ENCODE measurements around the gene MISFA. TPM values are rescaled to one million over a fixed set of nuclear protein-coding genes. Genes with fewer than 3 reads are reported as not detected.

The MISFA gene
- total and polyA plus RNA-seq, 2 experiments from 2014 or later, result 5.1 TPM; not detected in 1

DNA sequence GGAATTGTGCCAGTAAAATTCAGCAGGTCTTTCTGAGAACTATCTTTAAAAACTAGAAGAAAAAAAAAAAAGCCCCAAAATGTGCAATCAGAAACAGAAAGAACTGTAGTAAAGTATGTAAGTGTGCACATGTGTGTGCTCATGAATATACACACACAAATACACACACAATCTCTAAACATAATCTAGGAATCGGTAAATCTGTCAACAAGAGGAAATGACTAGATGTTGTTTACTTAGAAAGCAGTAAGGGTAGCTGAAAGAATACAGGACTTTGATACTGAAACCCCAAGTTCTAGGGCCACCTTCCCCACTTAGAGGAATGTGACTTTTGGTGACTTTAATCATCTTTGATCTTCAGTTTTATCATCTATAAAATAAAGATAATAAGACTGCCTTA lies 24.2 kb upstream of the MISFA start (continued):
- TF ChIP-seq, protein P1, sequence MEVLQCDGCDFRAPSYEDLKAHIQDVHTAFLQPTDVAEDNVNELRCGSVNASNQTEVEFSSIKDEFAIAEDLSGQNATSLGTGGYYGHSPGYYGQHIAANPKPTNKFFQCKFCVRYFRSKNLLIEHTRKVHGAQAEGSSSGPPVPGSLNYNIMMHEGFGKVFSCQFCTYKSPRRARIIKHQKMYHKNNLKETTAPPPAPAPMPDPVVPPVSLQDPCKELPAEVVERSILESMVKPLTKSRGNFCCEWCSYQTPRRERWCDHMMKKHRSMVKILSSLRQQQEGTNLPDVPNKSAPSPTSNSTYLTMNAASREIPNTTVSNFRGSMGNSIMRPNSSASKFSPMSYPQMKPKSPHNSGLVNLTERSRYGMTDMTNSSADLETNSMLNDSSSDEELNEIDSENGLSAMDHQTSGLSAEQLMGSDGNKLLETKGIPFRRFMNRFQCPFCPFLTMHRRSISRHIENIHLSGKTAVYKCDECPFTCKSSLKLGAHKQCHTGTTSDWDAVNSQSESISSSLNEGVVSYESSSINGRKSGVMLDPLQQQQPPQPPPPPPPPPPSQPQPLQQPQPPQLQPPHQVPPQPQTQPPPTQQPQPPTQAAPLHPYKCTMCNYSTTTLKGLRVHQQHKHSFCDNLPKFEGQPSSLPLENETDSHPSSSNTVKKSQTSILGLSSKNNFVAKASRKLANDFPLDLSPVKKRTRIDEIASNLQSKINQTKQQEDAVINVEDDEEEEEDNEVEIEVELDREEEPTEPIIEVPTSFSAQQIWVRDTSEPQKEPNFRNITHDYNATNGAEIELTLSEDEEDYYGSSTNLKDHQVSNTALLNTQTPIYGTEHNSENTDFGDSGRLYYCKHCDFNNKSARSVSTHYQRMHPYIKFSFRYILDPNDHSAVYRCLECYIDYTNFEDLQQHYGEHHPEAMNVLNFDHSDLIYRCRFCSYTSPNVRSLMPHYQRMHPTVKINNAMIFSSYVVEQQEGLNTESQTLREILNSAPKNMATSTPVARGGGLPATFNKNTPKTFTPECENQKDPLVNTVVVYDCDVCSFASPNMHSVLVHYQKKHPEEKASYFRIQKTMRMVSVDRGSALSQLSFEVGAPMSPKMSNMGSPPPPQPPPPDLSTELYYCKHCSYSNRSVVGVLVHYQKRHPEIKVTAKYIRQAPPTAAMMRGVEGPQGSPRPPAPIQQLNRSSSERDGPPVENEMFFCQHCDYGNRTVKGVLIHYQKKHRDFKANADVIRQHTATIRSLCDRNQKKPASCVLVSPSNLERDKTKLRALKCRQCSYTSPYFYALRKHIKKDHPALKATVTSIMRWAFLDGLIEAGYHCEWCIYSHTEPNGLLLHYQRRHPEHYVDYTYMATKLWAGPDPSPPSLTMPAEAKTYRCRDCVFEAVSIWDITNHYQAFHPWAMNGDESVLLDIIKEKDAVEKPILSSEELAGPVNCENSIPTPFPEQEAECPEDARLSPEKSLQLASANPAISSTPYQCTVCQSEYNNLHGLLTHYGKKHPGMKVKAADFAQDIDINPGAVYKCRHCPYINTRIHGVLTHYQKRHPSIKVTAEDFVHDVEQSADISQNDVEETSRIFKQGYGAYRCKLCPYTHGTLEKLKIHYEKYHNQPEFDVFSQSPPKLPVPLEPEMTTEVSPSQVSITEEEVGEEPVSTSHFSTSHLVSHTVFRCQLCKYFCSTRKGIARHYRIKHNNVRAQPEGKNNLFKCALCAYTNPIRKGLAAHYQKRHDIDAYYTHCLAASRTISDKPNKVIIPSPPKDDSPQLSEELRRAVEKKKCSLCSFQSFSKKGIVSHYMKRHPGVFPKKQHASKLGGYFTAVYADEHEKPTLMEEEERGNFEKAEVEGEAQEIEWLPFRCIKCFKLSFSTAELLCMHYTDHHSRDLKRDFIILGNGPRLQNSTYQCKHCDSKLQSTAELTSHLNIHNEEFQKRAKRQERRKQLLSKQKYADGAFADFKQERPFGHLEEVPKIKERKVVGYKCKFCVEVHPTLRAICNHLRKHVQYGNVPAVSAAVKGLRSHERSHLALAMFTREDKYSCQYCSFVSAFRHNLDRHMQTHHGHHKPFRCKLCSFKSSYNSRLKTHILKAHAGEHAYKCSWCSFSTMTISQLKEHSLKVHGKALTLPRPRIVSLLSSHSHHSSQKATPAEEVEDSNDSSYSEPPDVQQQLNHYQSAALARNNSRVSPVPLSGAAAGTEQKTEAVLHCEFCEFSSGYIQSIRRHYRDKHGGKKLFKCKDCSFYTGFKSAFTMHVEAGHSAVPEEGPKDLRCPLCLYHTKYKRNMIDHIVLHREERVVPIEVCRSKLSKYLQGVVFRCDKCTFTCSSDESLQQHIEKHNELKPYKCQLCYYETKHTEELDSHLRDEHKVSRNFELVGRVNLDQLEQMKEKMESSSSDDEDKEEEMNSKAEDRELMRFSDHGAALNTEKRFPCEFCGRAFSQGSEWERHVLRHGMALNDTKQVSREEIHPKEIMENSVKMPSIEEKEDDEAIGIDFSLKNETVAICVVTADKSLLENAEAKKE (CRISPR knock-in tag; IDR thresholded peaks at IDR 0.05), result no peak

DNA sequence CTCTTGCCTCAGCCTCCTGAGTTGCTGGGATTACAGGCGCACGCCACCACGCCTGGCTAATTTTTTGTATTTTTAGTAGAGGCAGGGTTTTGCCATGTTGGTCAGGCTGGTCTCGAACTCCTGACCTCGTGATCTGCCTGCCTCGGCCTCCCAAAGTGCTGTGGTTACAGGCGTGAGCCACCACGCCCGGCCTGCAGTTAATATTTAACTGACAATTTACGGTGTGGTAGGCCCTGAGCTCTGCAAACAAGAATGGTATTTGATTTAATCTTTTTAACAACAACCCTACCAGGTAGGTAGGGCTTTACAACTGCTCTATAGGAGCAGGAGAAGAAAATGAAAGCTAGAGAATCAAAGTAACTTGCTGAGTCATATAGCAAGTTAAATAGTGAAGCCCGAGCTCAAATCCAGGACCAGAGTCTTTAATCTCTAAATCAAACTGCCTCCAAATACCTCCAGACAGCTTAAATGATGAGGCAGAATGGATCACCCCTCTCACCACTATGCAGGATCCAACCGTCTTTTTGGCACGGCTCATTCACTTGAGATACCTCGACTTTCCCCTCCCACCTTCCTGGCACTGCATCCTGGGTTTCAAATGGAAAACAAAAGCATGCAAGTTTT lies 20.5 kb upstream of the MISFA start:
- Histone ChIP-seq H3K36me3 (ENCODE audit: insufficient read depth) (no peaks in the 10 kb centered on the region), H3K4me2 (no peak overlapping the region), H3K79me2 (replicated peaks; ENCODE audit: insufficient read depth) (no peaks in the 10 kb centered on the region), H3K4me1 (ENCODE audit: insufficient read depth) (peaks cover 5% of the 10 kb centered on the region; the same call in 1 of the 2 replicates), H3F3A (replicated peaks; ENCODE audit: low read depth) (no peaks in the 10 kb centered on the region), H3K4me3 (no peak overlapping the region), H2AFZ (no peak overlapping the region), H3K27ac (ENCODE audit: low read depth) (no peak overlapping the region), H4K20me1 (replicated peaks; ENCODE audit: insufficient read depth) (no peaks in the 10 kb centered on the region; the same call in 1 of the 2 replicates), H3K27me3 (ENCODE audit: insufficient read depth) (no peaks in the 10 kb centered on the region), H3K9me2 (ENCODE audit: insufficient read depth) (no peaks in the 10 kb centered on the region)
- Mint-ChIP-seq H3K27me3 (ENCODE audit: insufficient read depth, low read depth, poor library complexity) (peaks cover 5% of the 10 kb centered on the region), H3K36me3 (ENCODE audit: low read depth) (peaks cover 3% of the 10 kb centered on the region; the same call in 2 of the 3 replicates), H3K4me3 (no peak overlapping the region), H3K4me1 (peaks cover 3% of the 10 kb centered on the region; the same call in 1 of the 3 replicates), H3K9me3 (no peaks in the 10 kb centered on the region), H3K27ac (peak overlapping the region; percentile 92)
- DNase-seq (ENCODE audit: low spot score) (peak; percentile 38), ATAC-seq (0 out of 3 replicates have a peak, but pooled peaks have one; percentile 39)
- TF ChIP-seq, protein P1 (CRISPR knock-in tag; IDR thresholded peaks at IDR 0.05), result no peak
- TF ChIP-seq EZH2 (IDR thresholded peaks at IDR 0.05; ENCODE audit: low read depth, unreplicated experiment), result no peak
